HepG2 (cell line): ENCODE data around the gene VGF. TPM values are rescaled to one million over a fixed set of nuclear protein-coding genes. Genes with fewer than 3 reads are reported as not detected.

Source experiments
- ATAC-seq: fragments of 200-7000 bp; cut with Tn5 transposase; 3 replicates; pipeline ENCODE4 v1.9.1; 2020; ENCODE audit warnings: mild to moderate bottlenecking, moderate library complexity
- BruUV-seq: library from RNA; stranded (reverse); fragments of 400-500 nt; replicated peaks from 2 replicates; lab custom pipeline; 2021; lab: Mats Ljungman, UMichigan
- CTCF ChIA-PET: fragments of 300-600 bp; formaldehyde crosslinking; extraction: SDS; loops from one replicate; lab custom pipeline; 2021; ENCODE audit warnings: low total read pairs, inconsistent platforms, low intra/inter-chr PET ratio; lab: Yijun Ruan, JAX
- POLR2A ChIA-PET: fragments of 350-600 bp; sonication (Branson Sonifier 250); formaldehyde crosslinking; loops from one replicate; lab custom pipeline; 2020; ENCODE audit warnings: antibody characterized with exemption, inconsistent platforms; lab: Yijun Ruan, JAX
- DNase-seq: peaks from one replicate; pipeline ENCODE4 v3.0.0-alpha.2; 2015; ENCODE audit warnings: low spot score
- FAIRE-seq: peaks from 3 replicates; lab custom pipeline; 2011; peaks lifted over from hg19 to GRCh38; lab: Jason Lieb, UNC
- H2AFZ ChIP-seq: one replicate; pipeline ENCODE4 v1.6.1; 2011; ENCODE audit warnings: low read length, inconsistent platforms
- H3K27ac ChIP-seq: fragments of 300-600 bp; 3 replicates; pipeline ENCODE4 v1.8.0; 2011; ENCODE audit warnings: mixed run types, mild to moderate bottlenecking, mixed read lengths, low read length, inconsistent platforms; ENCODE audit not compliant: insufficient read depth; ENCODE audit errors: extremely low read length
- H3K27me3 ChIP-seq, 2 experiments: fragments of 200-600 bp in 1 of 2; 2 replicates in 1 of 2; 3 replicates in 1 of 2; pipeline versions ENCODE4 v1.6.0 to v1.8.0; 2011; ENCODE audit warnings: low read length in 2 of 2, mild to moderate bottlenecking in 2 of 2, moderate library complexity in 2 of 2, inconsistent platforms in 1 of 2; ENCODE audit not compliant: insufficient read depth in 2 of 2, control insufficient read depth in 1 of 2
- H3K36me3 ChIP-seq, 2 experiments: fragments of 200-600 bp in 1 of 2; replicated peaks in 1 of 2; 2 replicates in 1 of 2; 3 replicates in 1 of 2; pipeline versions ENCODE4 v1.5.1 to v1.8.0; 2011; ENCODE audit warnings: low read length in 2 of 2, inconsistent platforms in 1 of 2; ENCODE audit not compliant: insufficient read depth in 2 of 2, control insufficient read depth in 1 of 2
- H3K4me1 ChIP-seq: 2 replicates; pipeline ENCODE4 v1.5.1; 2012; ENCODE audit warnings: low read length, inconsistent platforms; ENCODE audit not compliant: insufficient read depth
- H3K4me2 ChIP-seq: 2 replicates; pipeline ENCODE4 v1.6.0; 2011; ENCODE audit warnings: low read depth, low read length, inconsistent platforms
- H3K4me3 ChIP-seq, 3 experiments: fragments of 200-600 bp in 1 of 3; sonication (generic), shearing (Covaris generic) in 1 of 3; replicated peaks in 1 of 3; 2 replicates each; pipeline ENCODE4 v1.5.1; 2011 to 2016; ENCODE audit warnings: low read length in 3 of 3, inconsistent platforms in 2 of 3, low read depth in 2 of 3, mild to moderate bottlenecking in 2 of 3, control low read depth in 1 of 3, mixed read lengths in 1 of 3; ENCODE audit not compliant: insufficient read depth in 1 of 3
- H3K79me2 ChIP-seq: one replicate; pipeline ENCODE4 v1.6.1; 2011; ENCODE audit warnings: low read length, inconsistent platforms; ENCODE audit not compliant: insufficient read depth
- H3K9ac ChIP-seq: 2 replicates; pipeline ENCODE4 v1.6.0; 2011; ENCODE audit warnings: mild to moderate bottlenecking, low read depth, low read length, inconsistent platforms; ENCODE audit not compliant: insufficient read depth
- H3K9me3 ChIP-seq: 2 replicates; pipeline ENCODE4 v1.5.1; 2012; ENCODE audit warnings: mild to moderate bottlenecking, low read length
- H4K20me1 ChIP-seq: 2 replicates; pipeline ENCODE4 v1.6.0; 2011; ENCODE audit warnings: inconsistent platforms, mild to moderate bottlenecking, low read length, moderate library complexity; ENCODE audit not compliant: insufficient read depth
- CEBPG ChIP-seq: IDR thresholded peaks from 2 replicates; pipeline ENCODE4 v1.6.1; 2016
- CENPX ChIP-seq: sonication (generic); formaldehyde crosslinking; IDR thresholded peaks from 2 replicates; pipeline ENCODE4 v1.9.0; 2021; ENCODE audit warnings: mild to moderate bottlenecking, missing genetic modification reagents, moderate library complexity
- GATAD1 ChIP-seq: IDR thresholded peaks from 2 replicates; pipeline ENCODE4 v1.6.1; 2016; ENCODE audit warnings: missing genetic modification reagents, missing compliant biosample characterization
- GLI4 ChIP-seq: sonication (generic); formaldehyde crosslinking; IDR thresholded peaks from 2 replicates; pipeline ENCODE4 v1.5.1; 2020; ENCODE audit warnings: missing genetic modification reagents, mild to moderate bottlenecking, moderate library complexity, borderline replicate concordance
- JUND ChIP-seq: sonication (generic); formaldehyde crosslinking; IDR thresholded peaks from 2 replicates; pipeline ENCODE4 v1.8.0; 2022; ENCODE audit warnings: mild to moderate bottlenecking, missing genetic modification reagents
- KLF6 ChIP-seq: IDR thresholded peaks from 2 replicates; pipeline ENCODE4 v1.8.0; 2016; ENCODE audit warnings: missing biosample characterization, missing genetic modification reagents
- NR3C1 ChIP-seq: sonication (generic); formaldehyde crosslinking; IDR thresholded peaks from 2 replicates; pipeline ENCODE4 v1.4.0; 2020; ENCODE audit warnings: missing genetic modification reagents
- ZNF160 ChIP-seq: sonication (generic); formaldehyde crosslinking; IDR thresholded peaks from 2 replicates; pipeline ENCODE4 v1.8.0; 2022; ENCODE audit warnings: mild to moderate bottlenecking, inconsistent platforms, missing genetic modification reagents
- ZNF354B ChIP-seq: sonication (generic); formaldehyde crosslinking; IDR thresholded peaks from 2 replicates; pipeline ENCODE4 v1.8.0; 2022; ENCODE audit warnings: mild to moderate bottlenecking, missing genetic modification reagents
- WGBS: methylation state at CpG from one replicate; pipeline ENCODE4 v1.1.6; 2017; ENCODE audit warnings: low lambda C conversion rate; 5-methylcytosine and 5-hydroxymethylcytosine counted together
- in situ Hi-C: cut with HindIII; loops from 2 replicates; pipeline ENCODE4 v1.10.0; 2017; ENCODE audit warnings: low pct_unique_long_range_greater_than_20kb; ENCODE audit not compliant: extremely low pct_ligation_motif_present
- intact Hi-C: fragments of 100-400 bp; cut with micrococcal nuclease; formaldehyde crosslinking; loops from one replicate; pipeline ENCODE4 v1.10.0; 2022; ENCODE audit not compliant: unreplicated experiment
- polyA plus RNA-seq, 8 experiments: library from polyadenylated mRNA; depleted of rRNA in 3 of 8; stranded (reverse) in 7 of 8; unstranded in 1 of 8; fragments of >200 nt; fragmentation: Illumina TruSeq in 4 of 8; extraction: Trizol in 4 of 8; gene quantifications; 2 replicates each; pipeline versions ENCODE4 v1.2.1 to v1.2.3, GENCODE V29; 2011 to 2016; ENCODE audit warnings: low read depth in 4 of 8, missing spikeins in 1 of 8, mixed read lengths in 1 of 8; ENCODE audit not compliant: insufficient read depth in 1 of 8
- total RNA-seq, 5 experiments: library from RNA; depleted of rRNA; stranded (reverse); fragments of >200 nt; fragmentation: Illumina TruSeq; extraction: Trizol; gene quantifications; 2 replicates each; pipeline ENCODE4 v1.2.3, GENCODE V29; 2016; ENCODE audit warnings: low read depth in 1 of 5
- TF ChIP-seq, protein P1 (sequence below): sonication (generic); formaldehyde crosslinking; IDR thresholded peaks from 2 replicates; pipeline ENCODE4 v1.9.0; 2022; ENCODE audit warnings: missing genetic modification reagents, mild to moderate bottlenecking, borderline replicate concordance
- TF ChIP-seq, protein P2 (sequence below): sonication (generic); formaldehyde crosslinking; IDR thresholded peaks from 2 replicates; pipeline ENCODE4 v1.5.0; 2020; ENCODE audit warnings: mild to moderate bottlenecking, missing genetic modification reagents

VGF gene
- total and polyA plus RNA-seq, 2 of the 13 experiments (the other 11 are each of a cell fraction or from before 2014, with no cell fraction given) = 0.12 to 0.46 TPM

DNA sequence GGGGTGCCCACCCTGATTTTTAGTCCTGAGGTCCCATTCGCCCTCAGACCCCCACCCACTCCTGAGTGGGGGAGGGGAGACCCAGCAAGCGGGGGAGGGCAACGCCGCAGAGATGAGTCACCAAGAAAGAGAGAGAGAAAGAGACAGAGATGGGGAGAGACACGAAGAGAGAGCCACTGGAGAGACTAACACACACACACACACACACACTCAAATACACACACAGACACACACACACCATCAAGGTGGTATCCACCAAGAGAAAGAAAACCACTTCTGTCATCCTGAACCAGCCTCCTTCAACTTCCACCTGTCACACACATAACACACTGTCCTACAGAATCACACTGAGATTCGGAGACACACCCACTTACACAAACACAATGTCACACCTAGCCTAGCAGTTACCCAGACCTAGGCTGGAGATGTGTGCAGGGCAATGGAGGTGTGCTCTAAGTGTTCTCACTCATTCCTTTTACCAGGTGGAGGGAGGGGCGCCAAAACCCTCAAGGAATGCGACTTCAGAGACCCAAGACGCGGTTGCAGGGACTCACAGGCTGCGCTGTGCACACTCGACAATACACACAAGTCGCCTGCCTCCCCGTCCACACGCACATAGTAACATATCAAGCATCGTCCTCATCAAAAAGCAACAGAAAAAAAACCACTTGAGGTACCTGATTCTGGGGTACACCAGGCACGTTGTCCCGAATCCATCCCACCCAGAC, 3.9 kb upstream of the VGF start (continued):
- TF ChIP-seq, protein P1, sequence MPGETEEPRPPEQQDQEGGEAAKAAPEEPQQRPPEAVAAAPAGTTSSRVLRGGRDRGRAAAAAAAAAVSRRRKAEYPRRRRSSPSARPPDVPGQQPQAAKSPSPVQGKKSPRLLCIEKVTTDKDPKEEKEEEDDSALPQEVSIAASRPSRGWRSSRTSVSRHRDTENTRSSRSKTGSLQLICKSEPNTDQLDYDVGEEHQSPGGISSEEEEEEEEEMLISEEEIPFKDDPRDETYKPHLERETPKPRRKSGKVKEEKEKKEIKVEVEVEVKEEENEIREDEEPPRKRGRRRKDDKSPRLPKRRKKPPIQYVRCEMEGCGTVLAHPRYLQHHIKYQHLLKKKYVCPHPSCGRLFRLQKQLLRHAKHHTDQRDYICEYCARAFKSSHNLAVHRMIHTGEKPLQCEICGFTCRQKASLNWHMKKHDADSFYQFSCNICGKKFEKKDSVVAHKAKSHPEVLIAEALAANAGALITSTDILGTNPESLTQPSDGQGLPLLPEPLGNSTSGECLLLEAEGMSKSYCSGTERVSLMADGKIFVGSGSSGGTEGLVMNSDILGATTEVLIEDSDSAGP (CRISPR knock-in tag) = 0 out of 2 replicates have a peak, but pooled peaks have one; percentile 4

DNA sequence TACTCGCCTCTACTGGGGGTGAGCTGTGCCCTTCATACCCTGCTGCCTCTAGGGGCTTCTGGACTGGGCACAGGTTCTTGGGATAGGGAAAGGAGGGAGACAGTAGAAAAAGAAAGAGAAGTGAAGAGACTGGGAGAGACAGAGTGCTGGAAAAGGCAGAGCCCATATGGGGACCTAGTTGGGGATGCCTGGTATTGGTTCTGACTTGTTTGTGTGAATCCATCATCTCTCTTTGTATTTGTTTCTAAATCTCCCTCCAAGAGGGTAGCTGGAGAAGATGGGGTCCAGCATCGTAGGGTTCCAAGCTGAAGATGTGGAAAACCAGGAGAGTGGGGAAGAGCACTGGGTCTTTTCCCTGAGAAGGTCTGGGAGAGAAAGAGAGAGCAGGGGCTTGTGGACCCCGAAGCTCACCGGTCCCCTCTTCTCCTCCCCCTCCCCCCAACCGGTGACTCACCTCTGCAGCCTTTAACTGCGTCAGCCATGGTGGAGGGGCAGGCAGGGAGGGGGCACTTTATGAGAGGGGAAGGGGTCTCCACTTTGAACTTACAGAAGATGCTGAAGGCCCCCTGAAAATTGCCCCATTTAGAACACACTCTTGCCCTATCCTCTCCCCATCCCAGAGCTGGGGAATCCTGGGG, 3.2 kb upstream of the VGF start:
- FAIRE-seq = no peak
- in situ Hi-C loops (no loop called here), intact Hi-C loops (loop anchor here (2.0 kb wide), 1 partner anchor 24 kb away; no protein-coding TSS in a partner anchor)
- no peaks in the 10 kb centered on the region for H3K9me3 ChIP-seq
- no peaks in the 10 kb centered on the region for H3K36me3 ChIP-seq
- no TSS peak for BruUV-seq
- H3K27me3 ChIP-seq = peaks cover 13 to 80% of the 10 kb centered on the region in 2 experiments
- no peak for TF ChIP-seq KLF6 (CRISPR knock-in tag)
- no peak for TF ChIP-seq NR3C1
- TF ChIP-seq GATAD1 (CRISPR knock-in tag) = no peak
- TF ChIP-seq, protein P2, sequence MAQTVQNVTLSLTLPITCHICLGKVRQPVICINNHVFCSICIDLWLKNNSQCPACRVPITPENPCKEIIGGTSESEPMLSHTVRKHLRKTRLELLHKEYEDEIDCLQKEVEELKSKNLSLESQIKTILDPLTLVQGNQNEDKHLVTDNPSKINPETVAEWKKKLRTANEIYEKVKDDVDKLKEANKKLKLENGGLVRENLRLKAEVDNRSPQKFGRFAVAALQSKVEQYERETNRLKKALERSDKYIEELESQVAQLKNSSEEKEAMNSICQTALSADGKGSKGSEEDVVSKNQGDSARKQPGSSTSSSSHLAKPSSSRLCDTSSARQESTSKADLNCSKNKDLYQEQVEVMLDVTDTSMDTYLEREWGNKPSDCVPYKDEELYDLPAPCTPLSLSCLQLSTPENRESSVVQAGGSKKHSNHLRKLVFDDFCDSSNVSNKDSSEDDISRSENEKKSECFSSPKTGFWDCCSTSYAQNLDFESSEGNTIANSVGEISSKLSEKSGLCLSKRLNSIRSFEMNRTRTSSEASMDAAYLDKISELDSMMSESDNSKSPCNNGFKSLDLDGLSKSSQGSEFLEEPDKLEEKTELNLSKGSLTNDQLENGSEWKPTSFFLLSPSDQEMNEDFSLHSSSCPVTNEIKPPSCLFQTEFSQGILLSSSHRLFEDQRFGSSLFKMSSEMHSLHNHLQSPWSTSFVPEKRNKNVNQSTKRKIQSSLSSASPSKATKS = no peak
- TF ChIP-seq GLI4 (CRISPR knock-in tag) = no peak
- no peak for TF ChIP-seq CEBPG
- no peak for TF ChIP-seq ZNF160
- TF ChIP-seq CENPX (CRISPR knock-in tag) = no peak
- no peak for TF ChIP-seq JUND (CRISPR knock-in tag)
- no peak for TF ChIP-seq ZNF354B (CRISPR knock-in tag)
- TF ChIP-seq, all 625 proteins: peak for 0
- Histone ChIP-seq H3K4me3 (no peak overlapping the region), H3K9ac (no peak overlapping the region), H2AFZ (no peak overlapping the region), H4K20me1 (peaks cover 9% of the 10 kb centered on the region; the same call in 1 of the 2 replicates), H3K4me1 (peaks cover 58% of the 10 kb centered on the region), H3K79me2 (no peaks in the 10 kb centered on the region), H3K4me2 (no peak overlapping the region), H3K27ac (no peak overlapping the region)
- no peak for ATAC-seq
- WGBS = 3% methylated on average over 6 of the region's 6 CpGs
- ChIA-PET CTCF (interaction anchor here (2.7 kb wide), 1 partner anchor 25 kb away, joined by 14 read pairs; no protein-coding TSS in a partner anchor), POLR2A (interaction anchor here (0.9 to 1.0 kb wide), 2 partner anchors 24 to 25 kb away, joined by 3 read pairs; no protein-coding TSS in a partner anchor)
- DNase-seq = no peak
